Activated CD8-positive, alpha-beta memory T cell treated with anti-CD3 and anti-CD28 coated beads, Interleukin-2, amount 50 U/mL, for 24 hours (primary cell): ENCODE measurements around the gene CNIH2.

Experiments used
- DNase-seq: peaks from one replicate; pipeline ENCODE4 v3.0.0-alpha.2; 2020; ENCODE audit errors: extremely low read depth

The CNIH2 gene

GRCh38 chr11:66259225-66259624 is 18.8 kb upstream of the CNIH2 start:
- no peak for DNase-seq

GRCh38 chr11:66259956-66260355 is 18.0 kb upstream of the CNIH2 start:
- no peak for DNase-seq

- no peak for DNase-seq
These were observed 16.4 kb upstream of the CNIH2 start for GRCh38 chr11:66261578-66261977.

DNA sequence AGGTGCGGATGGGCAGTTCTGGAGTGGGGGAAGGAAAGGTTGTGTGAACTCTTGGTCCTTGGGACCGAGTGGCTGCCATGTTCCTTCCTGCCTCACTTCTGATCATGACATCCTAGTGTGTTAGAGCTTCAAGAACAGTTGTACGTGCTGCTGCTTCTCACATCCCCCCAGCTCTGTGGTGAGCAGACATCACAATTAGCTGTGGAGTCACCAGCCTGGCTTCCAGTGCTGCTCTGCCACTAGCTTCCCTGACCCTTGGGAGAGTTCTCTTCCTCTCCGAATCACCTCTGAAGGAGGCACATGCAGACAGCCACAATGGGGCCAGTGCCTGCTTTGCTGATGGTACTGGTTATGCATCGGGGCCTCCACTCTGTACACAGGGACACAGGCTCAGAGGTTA is 15.8 kb upstream of the CNIH2 start:
- no peak for DNase-seq

- DNase-seq, result no peak
These were observed 15.3 kb upstream of the CNIH2 start for GRCh38 chr11:66262696-66263095.

DNA sequence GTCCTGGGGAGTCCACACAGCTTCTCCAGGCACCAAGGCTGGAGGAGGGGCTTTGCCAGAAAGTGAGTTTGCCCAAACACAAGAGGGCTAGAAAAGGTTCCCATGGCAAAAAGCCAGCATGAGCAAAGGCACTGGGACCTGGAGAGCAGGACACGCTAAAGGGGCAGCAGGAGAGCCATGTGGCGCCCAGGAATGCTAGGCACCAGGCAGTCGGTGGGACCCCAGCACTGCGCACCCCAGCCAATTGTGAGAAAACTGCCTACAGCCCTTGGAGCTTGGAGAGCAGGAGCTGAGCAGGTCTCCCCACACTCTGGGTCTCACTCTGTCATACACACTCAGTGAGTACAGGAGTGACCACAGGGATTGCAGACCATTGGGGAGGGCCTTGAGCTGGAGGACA is 14.7 kb upstream of the CNIH2 start:
- DNase-seq, result no peak

- DNase-seq, result no peak
These were observed 14.2 kb upstream of the CNIH2 start for GRCh38 chr11:66263785-66264184.

DNA sequence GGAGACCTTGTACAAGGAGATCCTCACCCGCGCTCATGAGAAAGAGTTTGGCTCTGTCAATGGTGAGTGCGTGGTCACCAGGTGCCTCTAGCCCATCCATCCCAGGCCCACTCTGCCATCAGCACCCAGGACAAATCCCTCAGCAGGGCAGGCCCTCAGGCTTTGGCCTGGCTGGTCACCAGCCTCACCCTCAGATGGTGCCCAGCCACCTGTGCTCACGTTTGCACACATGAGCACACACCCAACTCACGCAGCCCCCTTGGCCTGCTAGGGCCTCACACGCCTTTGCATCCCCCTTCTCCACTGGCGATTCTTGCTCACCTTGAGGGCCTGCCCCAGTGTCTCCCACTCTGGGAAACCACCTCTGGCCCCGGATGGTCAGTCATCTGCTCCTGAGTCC is 13.6 kb upstream of the CNIH2 start:
- DNase-seq, result no peak

GRCh38 chr11:66264914-66265313 is 13.1 kb upstream of the CNIH2 start:
- DNase-seq, result no peak

- no peak for DNase-seq
These were observed 12.2 kb upstream of the CNIH2 start for GRCh38 chr11:66265531-66266377.

GRCh38 chr11:66266378-66267038 is 11.5 kb upstream of the CNIH2 start:
- DNase-seq, result no peak

GRCh38 chr11:66267039-66267378 is 11.0 kb upstream of the CNIH2 start:
- no peak for DNase-seq

DNA sequence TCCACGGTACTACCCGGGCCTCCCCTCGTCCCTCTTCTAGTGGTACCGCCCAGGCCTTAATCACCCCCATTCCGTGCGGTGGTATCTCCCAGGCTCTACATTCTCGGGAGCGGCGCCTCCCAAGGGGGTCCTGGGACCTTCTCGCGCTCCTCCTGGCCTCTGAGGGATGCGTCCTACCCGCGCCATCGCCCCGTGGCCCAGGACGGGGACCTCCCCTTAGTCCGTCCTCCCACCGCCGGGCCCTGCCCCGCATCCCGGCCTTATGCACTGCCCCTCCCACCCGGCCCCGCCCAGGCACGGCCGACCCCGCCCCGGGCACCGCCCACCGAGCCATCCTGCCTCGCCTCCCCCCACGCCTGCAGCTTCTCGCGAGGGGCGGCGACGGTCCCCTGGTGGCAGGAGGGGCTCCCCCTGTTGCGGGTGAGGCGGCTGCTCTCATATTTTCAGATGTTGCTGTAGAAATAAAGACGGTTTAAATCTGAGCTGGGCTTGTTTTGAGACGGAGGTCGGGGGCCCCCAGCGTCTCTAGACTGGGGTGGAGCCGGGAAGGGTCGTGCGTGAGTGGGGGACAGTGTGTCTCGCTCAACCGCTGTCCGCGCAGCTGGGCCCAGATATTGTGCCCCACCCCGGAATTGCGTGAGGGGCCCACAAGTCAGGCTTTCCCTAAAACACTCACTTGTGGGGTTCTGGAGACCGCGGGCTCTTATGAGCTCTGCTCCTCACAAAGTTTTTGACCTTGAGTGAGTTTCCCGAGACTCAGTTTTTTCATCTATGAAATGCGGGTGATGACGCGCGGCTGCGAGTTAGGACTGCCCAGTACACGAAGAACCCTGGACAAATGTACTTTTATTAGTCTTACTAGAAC is 10.4 kb upstream of the CNIH2 start:
- peak; percentile 58 for DNase-seq

- DNase-seq, result peak; percentile 99
These were observed 9.6 kb upstream of the CNIH2 start, which contains the start of gene RAB1B for GRCh38 chr11:66268244-66268951. RAB1B (plus strand) TSS chr11:66268639; CDS start chr11:66268680, 41 bp downstream.

GRCh38 chr11:66268952-66269905 is 8.7 kb upstream of the CNIH2 start:
- DNase-seq, result no peak

GRCh38 chr11:66271816-66272215 is 6.2 kb upstream of the CNIH2 start:
- DNase-seq, result no peak

GRCh38 chr11:66272596-66272995 is 5.4 kb upstream of the CNIH2 start:
- no peak for DNase-seq

GRCh38 chr11:66274219-66274618 is 3.8 kb upstream of the CNIH2 start:
- no peak for DNase-seq

GRCh38 chr11:66275396-66275795 is 2.6 kb upstream of the CNIH2 start:
- no peak for DNase-seq

GRCh38 chr11:66275984-66276612 is 1.9 kb upstream of the CNIH2 start:
- DNase-seq, result no peak
